HFFc6 (cell line): ENCODE data around the gene NLGN3. TPM values are rescaled to one million over a fixed set of nuclear protein-coding genes. Genes with fewer than 3 reads are reported as not detected.

Experiments
- DNase-seq: peaks from one replicate; pipeline ENCODE4 v3.0.0-alpha.2; 2018
- H3K27ac Mint-ChIP-seq: 2 replicates; pipeline ENCODE4 v1.8.0; 2020; ENCODE audit warnings: mild to moderate bottlenecking, mixed read lengths
- H3K27me3 Mint-ChIP-seq: 2 replicates; pipeline ENCODE4 v1.8.0; 2021; ENCODE audit warnings: mild to moderate bottlenecking, moderate library complexity, mixed read lengths; ENCODE audit not compliant: insufficient read depth
- H3K36me3 Mint-ChIP-seq: 2 replicates; pipeline ENCODE4 v1.8.0; 2021; ENCODE audit warnings: low read depth, mixed read lengths
- H3K4me1 Mint-ChIP-seq: 2 replicates; pipeline ENCODE4 v1.8.0; 2020; ENCODE audit warnings: low read depth, mixed read lengths
- H3K4me3 Mint-ChIP-seq: 2 replicates; pipeline ENCODE4 v1.8.0; 2020; ENCODE audit warnings: mild to moderate bottlenecking, moderate library complexity, mixed read lengths
- H3K9me3 Mint-ChIP-seq: 2 replicates; pipeline ENCODE4 v1.8.0; 2020; ENCODE audit warnings: mild to moderate bottlenecking, mixed read lengths
- total RNA-seq, 6 experiments: library from RNA; stranded (reverse); fragmentation: NEBNext Ultra II Directional; extraction: Animal tissue kit (Norgen Biotek cat#: 25700); gene quantifications; 2 replicates in 1 of 6; 3 replicates in 5 of 6; pipeline ENCODE4 v1.2.3, GENCODE V29; 2021
- TF ChIP-seq, protein P1 (sequence below): fragments of 200-600 bp; sonication (generic); IDR thresholded peaks from 2 replicates; pipeline ENCODE4 v1.5.0; 2021; ENCODE audit warnings: antibody characterized with exemption, mild to moderate bottlenecking

Gene NLGN3
- total RNA-seq, 6 experiments from 2014 or later = 0.14 to 0.48 (median 0.29) TPM

DNA sequence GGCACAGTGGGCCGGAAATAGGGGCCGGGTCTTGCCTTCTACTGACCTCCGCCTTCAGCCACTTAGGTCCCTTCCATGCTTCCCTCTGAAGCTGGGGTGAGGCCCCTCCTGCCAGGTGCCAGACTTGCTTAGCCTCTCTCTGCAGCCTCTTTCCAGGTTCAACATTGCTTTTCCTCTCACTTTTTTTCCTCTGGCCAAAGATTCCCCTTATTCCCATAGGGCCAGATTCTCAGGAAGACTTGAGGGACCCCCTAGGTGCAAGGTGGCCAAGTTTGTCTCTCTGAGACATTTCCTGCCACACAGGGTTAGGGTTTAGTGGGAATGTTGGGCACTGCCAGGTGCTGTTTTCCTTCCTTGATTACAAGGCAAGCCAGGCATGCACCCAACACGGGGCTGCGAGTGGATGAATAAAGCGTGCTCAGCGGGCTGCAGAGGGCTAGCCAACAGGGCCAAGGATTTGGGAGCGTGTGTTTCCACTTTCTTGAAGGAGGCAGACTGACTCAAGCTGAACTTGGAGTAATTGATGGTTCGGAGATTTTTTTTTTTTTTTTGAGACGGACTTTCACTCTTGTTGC, 70.8 kb downstream of the NLGN3 start:
- peaks cover 8% of the 10 kb centered on the region for H3K4me1 Mint-ChIP-seq
- no peak for DNase-seq

DNA sequence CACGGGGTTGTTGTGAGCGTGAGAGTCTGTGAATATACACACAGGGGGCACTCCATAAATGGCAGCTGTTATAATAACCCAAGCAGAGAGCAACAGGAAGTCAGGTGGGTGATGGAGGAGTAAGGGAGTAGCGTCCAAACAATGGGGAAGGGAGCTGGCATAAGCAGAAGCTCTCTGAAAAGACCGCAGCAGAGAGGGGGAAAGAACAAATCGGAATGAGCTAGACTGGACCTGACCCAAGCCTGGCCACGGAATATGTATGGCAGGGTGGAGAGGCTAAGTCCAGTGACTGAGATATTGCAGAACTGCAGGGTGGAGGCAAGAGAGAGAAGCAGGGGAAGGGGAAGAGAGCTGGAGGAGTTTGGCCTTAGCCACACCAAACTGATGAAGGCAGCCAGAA, 71.8 kb downstream of the NLGN3 start:
- H3K4me1 Mint-ChIP-seq = no peaks in the 10 kb centered on the region
- DNase-seq = no peak
- H3K4me3 Mint-ChIP-seq = no peak overlapping the region
- peaks cover 9% of the 10 kb centered on the region for H3K27me3 Mint-ChIP-seq
- H3K27ac Mint-ChIP-seq = no peak overlapping the region
- H3K9me3 Mint-ChIP-seq = no peaks in the 10 kb centered on the region
- TF ChIP-seq, protein P1, sequence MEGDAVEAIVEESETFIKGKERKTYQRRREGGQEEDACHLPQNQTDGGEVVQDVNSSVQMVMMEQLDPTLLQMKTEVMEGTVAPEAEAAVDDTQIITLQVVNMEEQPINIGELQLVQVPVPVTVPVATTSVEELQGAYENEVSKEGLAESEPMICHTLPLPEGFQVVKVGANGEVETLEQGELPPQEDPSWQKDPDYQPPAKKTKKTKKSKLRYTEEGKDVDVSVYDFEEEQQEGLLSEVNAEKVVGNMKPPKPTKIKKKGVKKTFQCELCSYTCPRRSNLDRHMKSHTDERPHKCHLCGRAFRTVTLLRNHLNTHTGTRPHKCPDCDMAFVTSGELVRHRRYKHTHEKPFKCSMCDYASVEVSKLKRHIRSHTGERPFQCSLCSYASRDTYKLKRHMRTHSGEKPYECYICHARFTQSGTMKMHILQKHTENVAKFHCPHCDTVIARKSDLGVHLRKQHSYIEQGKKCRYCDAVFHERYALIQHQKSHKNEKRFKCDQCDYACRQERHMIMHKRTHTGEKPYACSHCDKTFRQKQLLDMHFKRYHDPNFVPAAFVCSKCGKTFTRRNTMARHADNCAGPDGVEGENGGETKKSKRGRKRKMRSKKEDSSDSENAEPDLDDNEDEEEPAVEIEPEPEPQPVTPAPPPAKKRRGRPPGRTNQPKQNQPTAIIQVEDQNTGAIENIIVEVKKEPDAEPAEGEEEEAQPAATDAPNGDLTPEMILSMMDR = no peak
- no peaks in the 10 kb centered on the region for H3K36me3 Mint-ChIP-seq

More for the DNA sequence above, 70.8 kb downstream of the NLGN3 start:
- Mint-ChIP-seq H3K27me3 (peaks cover 9% of the 10 kb centered on the region), H3K36me3 (no peaks in the 10 kb centered on the region), H3K27ac (no peak overlapping the region), H3K4me3 (no peak overlapping the region), H3K9me3 (no peaks in the 10 kb centered on the region)
- TF ChIP-seq, protein P1 = no peak

GRCh38 chrX:71217298-71217697, 72.7 kb downstream of the NLGN3 start:
- Mint-ChIP-seq H3K4me1 (no peaks in the 10 kb centered on the region), H3K36me3 (no peaks in the 10 kb centered on the region), H3K27ac (no peak overlapping the region), H3K27me3 (peaks cover 11% of the 10 kb centered on the region), H3K9me3 (no peaks in the 10 kb centered on the region), H3K4me3 (no peak overlapping the region)
- TF ChIP-seq, protein P1 = no peak
- no peak for DNase-seq

Other genes with a start within 250 kb of the NLGN3 start
- not detected for gene TEX11, start 236.1 kb upstream of the NLGN3 start, total RNA-seq
- gene SLC7A3, start 213.7 kb upstream of the NLGN3 start, total RNA-seq = not detected
- 100 to 1,000 TPM in 1 of 6 experiments, 10 to 100 TPM in 5; 87.0 to 101 (median 91.1) TPM for gene SNX12, start 76.5 kb upstream of the NLGN3 start, total RNA-seq
- 1 to 10 TPM; 4.0 to 8.1 (median 6.0) TPM for gene FOXO4, start 49.0 kb upstream of the NLGN3 start, total RNA-seq
- gene CXorf65, start 38.1 kb upstream of the NLGN3 start, total RNA-seq = not detected
- gene IL2RG, start 33.3 kb upstream of the NLGN3 start, total RNA-seq = under 1 TPM in 2 of 6 experiments, not detected in 4; 0.37 to 0.43 TPM
- 10 to 100 TPM; 22.8 to 31.2 (median 28.5) TPM for gene MED12, start 26.2 kb upstream of the NLGN3 start, total RNA-seq
- not detected for gene GJB1, start 78.4 kb downstream of the NLGN3 start, total RNA-seq
- 10 to 100 TPM; 26.3 to 32.4 (median 28.4) TPM for gene ZMYM3, start 109.3 kb downstream of the NLGN3 start, total RNA-seq
- gene NONO, start 138.8 kb downstream of the NLGN3 start, total RNA-seq = 100 to 1,000 TPM; 367 to 495 (median 421) TPM
- under 1 TPM; 0.50 to 0.95 (median 0.57) TPM for gene ITGB1BP2, start 156.9 kb downstream of the NLGN3 start, total RNA-seq
- gene TAF1, start 221.5 kb downstream of the NLGN3 start, total RNA-seq = 10 to 100 TPM; 18.9 to 25.2 (median 21.0) TPM